IMR-90 (cell line): ENCODE results near the gene MYO7B. TPM values are rescaled to one million over a fixed set of nuclear protein-coding genes. Genes with fewer than 3 reads are reported as not detected.

Experiments
- ATAC-seq: fragments of 200-7000 bp; cut with Tn5 transposase; 2 replicates; pipeline ENCODE4 v1.9.1; 2020; ENCODE audit warnings: low read depth, mild to moderate bottlenecking, moderate library complexity
- BruUV-seq: library from RNA; stranded (reverse); fragments of 400-500 nt; replicated peaks from 2 replicates; lab custom pipeline; 2021; lab: Mats Ljungman, UMichigan
- CTCF ChIA-PET: fragments of 300-600 bp; formaldehyde crosslinking; extraction: SDS; loops from one replicate; lab custom pipeline; 2021; ENCODE audit warnings: antibody characterized with exemption; lab: Yijun Ruan, JAX
- POLR2A ChIA-PET: fragments of 300-600 bp; sonication (Branson Sonifier 250); formaldehyde crosslinking; loops from one replicate; lab custom pipeline; 2022; ENCODE audit warnings: antibody characterized with exemption; ENCODE audit not compliant: unreplicated experiment; lab: Charles Lee
- DNase-seq: peaks from one replicate; pipeline ENCODE4 v3.0.0; 2013
- H2AFZ ChIP-seq: replicated peaks from 2 replicates; pipeline ENCODE3; 2013; ENCODE audit warnings: low read length, mild to moderate bottlenecking; ENCODE audit not compliant: poor library complexity
- H2AK5ac ChIP-seq: 2 replicates; pipeline ENCODE4 v1.6.1; 2013; ENCODE audit warnings: low read depth, low read length, inconsistent platforms
- H2AK9ac ChIP-seq: replicated peaks from 2 replicates; pipeline ENCODE3; 2013; ENCODE audit warnings: mild to moderate bottlenecking, low read depth, low read length, moderate library complexity; ENCODE audit not compliant: poor library complexity
- H2BK120ac ChIP-seq: 2 replicates; pipeline ENCODE4 v1.6.1; 2013; ENCODE audit warnings: low read depth, low read length, inconsistent platforms
- H2BK15ac ChIP-seq: 3 replicates; pipeline ENCODE4 v1.6.1; 2013; ENCODE audit warnings: low read depth, low read length, inconsistent platforms
- H2BK20ac ChIP-seq: 2 replicates; pipeline ENCODE4 v1.6.1; 2013; ENCODE audit warnings: low read depth, mild to moderate bottlenecking, inconsistent platforms, low read length, moderate library complexity
- H2BK5ac ChIP-seq: 2 replicates; pipeline ENCODE4 v1.6.1; 2013; ENCODE audit warnings: mild to moderate bottlenecking, low read depth, low read length, inconsistent platforms; ENCODE audit not compliant: poor library complexity, severe bottlenecking
- H3K14ac ChIP-seq: replicated peaks from 2 replicates; pipeline ENCODE4 v1.6.1; 2013; ENCODE audit warnings: low read depth, low read length, inconsistent platforms
- H3K18ac ChIP-seq: 2 replicates; pipeline ENCODE4 v1.6.1; 2013; ENCODE audit warnings: low read depth, low read length, control low read depth
- H3K23ac ChIP-seq: 2 replicates; pipeline ENCODE4 v1.6.1; 2013; ENCODE audit warnings: low read depth, low read length, inconsistent platforms
- H3K27ac ChIP-seq: 2 replicates; pipeline ENCODE4 v1.5.1; 2013; ENCODE audit warnings: mild to moderate bottlenecking, control low read depth, low read length; ENCODE audit not compliant: insufficient read depth
- H3K27me3 ChIP-seq: 2 replicates; pipeline ENCODE4 v1.6.1; 2013; ENCODE audit warnings: low read length; ENCODE audit not compliant: control insufficient read depth, insufficient read depth
- H3K36me3 ChIP-seq: 2 replicates; pipeline ENCODE4 v1.6.1; 2013; ENCODE audit warnings: low read length, mixed read lengths; ENCODE audit not compliant: control insufficient read depth, insufficient read depth
- H3K4ac ChIP-seq: 2 replicates; pipeline ENCODE4 v1.6.1; 2013; ENCODE audit warnings: low read depth, low read length, inconsistent platforms
- H3K4me1 ChIP-seq: 2 replicates; pipeline ENCODE4 v1.6.1; 2013; ENCODE audit warnings: low read length, mixed read lengths; ENCODE audit not compliant: control insufficient read depth, insufficient read depth
- H3K4me2 ChIP-seq: 2 replicates; pipeline ENCODE4 v1.6.1; 2013; ENCODE audit warnings: low read depth, mild to moderate bottlenecking, control low read depth, low read length, moderate library complexity
- H3K4me3 ChIP-seq: 2 replicates; pipeline ENCODE4 v1.5.1; 2013; ENCODE audit warnings: low read depth, mild to moderate bottlenecking, control low read depth, low read length, moderate library complexity; ENCODE audit not compliant: insufficient read depth
- H3K56ac ChIP-seq: 2 replicates; pipeline ENCODE4 v1.6.1; 2013; ENCODE audit warnings: low read length, inconsistent platforms; ENCODE audit not compliant: insufficient read depth; ENCODE audit errors: extremely low read depth
- H3K79me1 ChIP-seq, 2 experiments: 2 replicates each; pipeline ENCODE4 v1.6.1; 2013; ENCODE audit warnings: low read length in 2 of 2, inconsistent platforms in 1 of 2, low read depth in 1 of 2
- H3K9ac ChIP-seq: 2 replicates; pipeline ENCODE4 v1.6.1; 2013; ENCODE audit warnings: low read depth, low read length, control low read depth
- H3K9me1 ChIP-seq: 2 replicates; pipeline ENCODE4 v1.6.1; 2013; ENCODE audit warnings: low read length, inconsistent platforms; ENCODE audit not compliant: insufficient read depth
- H3K9me3 ChIP-seq: 2 replicates; pipeline ENCODE4 v1.6.1; 2013; ENCODE audit warnings: low read length; ENCODE audit not compliant: control insufficient read depth, insufficient read depth
- H4K20me1 ChIP-seq: 2 replicates; pipeline ENCODE4 v1.6.1; 2013; ENCODE audit warnings: low read length, inconsistent platforms; ENCODE audit not compliant: insufficient read depth
- H4K5ac ChIP-seq: 2 replicates; pipeline ENCODE4 v1.6.1; 2013; ENCODE audit warnings: mild to moderate bottlenecking, low read depth, low read length, control low read depth
- H4K8ac ChIP-seq, 2 experiments: 2 replicates each; pipeline ENCODE4 v1.6.1; 2013; ENCODE audit warnings: low read depth in 2 of 2, low read length in 2 of 2, control low read depth in 1 of 2, inconsistent platforms in 1 of 2
- H4K91ac ChIP-seq: 2 replicates; pipeline ENCODE4 v1.6.1; 2013; ENCODE audit warnings: low read depth, low read length, inconsistent platforms; ENCODE audit not compliant: insufficient read depth
- BHLHE40 ChIP-seq: fragments of 150-350 bp; IDR thresholded peaks from 2 replicates; pipeline ENCODE4 v1.6.1; 2016; ENCODE audit warnings: mild to moderate bottlenecking, low read depth, low read length
- CHD1 ChIP-seq: IDR thresholded peaks from 2 replicates; pipeline ENCODE4 v1.6.1; 2012; ENCODE audit warnings: low read depth, low read length, improper control_type of control experiment
- CTCF ChIP-seq: conservative IDR thresholded peaks from 2 replicates; pipeline ENCODE4 v1.5.1; 2012; ENCODE audit warnings: mild to moderate bottlenecking, low read depth, low read length, improper control_type of control experiment
- ELK1 ChIP-seq: fragments of 150-350 bp; IDR thresholded peaks from 2 replicates; pipeline ENCODE4 v1.6.1; 2016; ENCODE audit warnings: low read depth, mild to moderate bottlenecking, low read length, moderate library complexity, borderline replicate concordance
- FOS ChIP-seq: fragments of 150-350 bp; IDR thresholded peaks from 2 replicates; pipeline ENCODE4 v1.6.1; 2016; ENCODE audit warnings: low read depth, low read length
- MAFK ChIP-seq: IDR thresholded peaks from 2 replicates; pipeline ENCODE4 v1.6.1; 2012; ENCODE audit warnings: low read depth, low read length, improper control_type of control experiment
- MAZ ChIP-seq: IDR thresholded peaks from 2 replicates; pipeline ENCODE4 v1.6.1; 2012; ENCODE audit warnings: low read depth, mild to moderate bottlenecking, low read length, improper control_type of control experiment, moderate library complexity, borderline replicate concordance
- MXI1 ChIP-seq: IDR thresholded peaks from 2 replicates; pipeline ENCODE4 v1.6.1; 2012; ENCODE audit warnings: low read depth, mild to moderate bottlenecking, low read length, moderate library complexity, borderline replicate concordance
- NFE2L2 ChIP-seq: fragments of 150-350 bp; IDR thresholded peaks from 2 replicates; pipeline ENCODE4 v1.6.1; 2016; ENCODE audit warnings: low read depth, mild to moderate bottlenecking, low read length
- POLR2A ChIP-seq: IDR thresholded peaks from 2 replicates; pipeline ENCODE4 v1.6.1; 2012; ENCODE audit warnings: mild to moderate bottlenecking, low read depth, low read length
- RAD21 ChIP-seq: IDR thresholded peaks from 2 replicates; pipeline ENCODE4 v1.6.1; 2012; ENCODE audit warnings: low read length, improper control_type of control experiment
- RCOR1 ChIP-seq: IDR thresholded peaks from 2 replicates; pipeline ENCODE4 v1.6.1; 2012; ENCODE audit warnings: mild to moderate bottlenecking, low read length, improper control_type of control experiment; ENCODE audit not compliant: insufficient replicate concordance
- RFX5 ChIP-seq: IDR thresholded peaks from 2 replicates; pipeline ENCODE4 v1.8.0; 2012; ENCODE audit warnings: low read depth, mild to moderate bottlenecking, low read length, moderate library complexity
- USF2 ChIP-seq: fragments of 150-350 bp; IDR thresholded peaks from 2 replicates; pipeline ENCODE4 v1.6.1; 2017; ENCODE audit warnings: mild to moderate bottlenecking, antibody characterized with exemption, low read length, low read depth
- WGBS, 2 experiments: methylation state at CpG; one replicate each; pipeline versions ENCODE4 v1.1.5 to v1.1.7; 2013; ENCODE audit warnings: missing lambda C conversion rate in 2 of 2; ENCODE audit not compliant: insufficient read length in 1 of 2; ENCODE audit errors: extremely low coverage in 2 of 2; 5-methylcytosine and 5-hydroxymethylcytosine counted together
- dilution Hi-C: fragments of 300-500 bp; cut with HindIII; formaldehyde crosslinking; loops from one replicate; pipeline ENCODE4 v1.14.3; 2018; ENCODE audit warnings: low sequenced_read_pairs; ENCODE audit not compliant: unreplicated experiment
- in situ Hi-C: fragments of 300-500 bp; cut with MboI; formaldehyde crosslinking; loops from 3 replicates; pipeline ENCODE4 v1.14.3; 2019; ENCODE audit warnings: low sequenced_read_pairs, inconsistent platforms, mixed read lengths
- intact Hi-C: fragments of 100-400 bp; cut with micrococcal nuclease; formaldehyde crosslinking; loops from 2 replicates; pipeline ENCODE4 v1.10.0; 2022
- polyA plus RNA-seq, 3 experiments: library from polyadenylated mRNA; depleted of rRNA; stranded (reverse); fragments of >200 nt; gene quantifications; 2 replicates each; pipeline ENCODE4 v1.2.3, GENCODE V29; 2012; ENCODE audit warnings: low replicate concordance in 1 of 3
- total RNA-seq: library from RNA; depleted of rRNA; stranded (reverse); fragments of >200 nt; gene quantifications from 2 replicates; pipeline ENCODE4 v1.2.3, GENCODE V29; 2012

Gene MYO7B
- total and polyA plus RNA-seq, 2 of the 4 experiments (the other 2 are of a cell fraction) = 0.18 to 0.46 TPM

GRCh38 chr2:127503491-127503890 lies 32.0 kb upstream of the MYO7B start:
- CTCF ChIA-PET = no interaction called here
- TF ChIP-seq USF2 (no peak), MXI1 (no peak), MAFK (no peak), RCOR1 (no peak), NFE2L2 (no peak), POLR2A (no peak), FOS (no peak), RAD21 (no peak), MAZ (no peak), CTCF (no peak), ELK1 (no peak), CHD1 (no peak), BHLHE40 (no peak), RFX5 (no peak)

More at GRCh38 chr2:127503491-127503890, 32.0 kb upstream of the MYO7B start:
- H3K4ac ChIP-seq = no peak overlapping the region
- no CpG with 5 or more reads among the region's 2 CpGs for WGBS, 2 experiments
- peaks cover 12 to 41% of the 10 kb centered on the region in 2 experiments for H3K79me1 ChIP-seq
- no peak overlapping the region for H2AFZ ChIP-seq
- BruUV-seq = no TSS peak
- no peak overlapping the region for H2AK5ac ChIP-seq
- H3K36me3 ChIP-seq = peaks cover 22% of the 10 kb centered on the region
- H3K18ac ChIP-seq = no peak overlapping the region
- H4K5ac ChIP-seq = no peak overlapping the region
- no peak for DNase-seq
- no peak overlapping the region for H3K23ac ChIP-seq
- no peak overlapping the region for H3K14ac ChIP-seq
- no peak overlapping the region for H3K4me2 ChIP-seq
- H3K27ac ChIP-seq = no peak overlapping the region
- H4K20me1 ChIP-seq = peaks cover 23% of the 10 kb centered on the region
- H3K56ac ChIP-seq = no peak overlapping the region
- no peak overlapping the region for H3K4me3 ChIP-seq
- H3K4me1 ChIP-seq = peaks cover 14% of the 10 kb centered on the region
- no peak overlapping the region for H2BK120ac ChIP-seq
- intact Hi-C loops = no loop called here
- H3K9me3 ChIP-seq = no peaks in the 10 kb centered on the region
- H4K8ac ChIP-seq = no peak overlapping the region
- H3K9me1 ChIP-seq = peaks cover 13% of the 10 kb centered on the region
- POLR2A ChIA-PET = no interaction called here
- no peak overlapping the region for H2BK15ac ChIP-seq
- in situ Hi-C loops = no loop called here
- H4K91ac ChIP-seq = no peak overlapping the region
- no peak overlapping the region for H2AK9ac ChIP-seq
- no peaks in the 10 kb centered on the region for H3K27me3 ChIP-seq
- ATAC-seq = no peak
- dilution Hi-C loops = no loop called here
- H2BK20ac ChIP-seq = no peak overlapping the region
- H2BK5ac ChIP-seq = no peak overlapping the region
- no peak overlapping the region for H3K9ac ChIP-seq
